ENCODE results near the gene CHST5. TPM values are rescaled to one million over a fixed set of nuclear protein-coding genes. Genes with fewer than 3 reads are reported as not detected.
"Not testable (repeated sequence)": the region's sequence is repeated elsewhere in the genome, so short reads cannot be mapped to it uniquely, and the experiment has no call there.

Gene CHST5
- total RNA-seq, 2 experiments from 2014 or later: not detected

- Mint-ChIP-seq H3K27me3 (peaks cover 6% of the 10 kb centered on the region), H3K36me3 (ENCODE audit: low read depth) (no peaks in the 10 kb centered on the region), H3K4me3 (no peak overlapping the region), H3K27ac (no peak overlapping the region), H3K4me1 (ENCODE audit: low read depth) (no peaks in the 10 kb centered on the region), H3K9me3 (no peaks in the 10 kb centered on the region)
- no peaks in the 10 kb centered on the region for H3K4me1 ChIP-seq (ENCODE audit: insufficient read depth, low read length)
- no peaks in the 10 kb centered on the region for H3K36me3 ChIP-seq (ENCODE audit: insufficient read depth, low read length)
- DNase-seq: no peak
- intact Hi-C loops (cut with DNase I, micrococcal nuclease): no loop called here
- peaks cover 0 to 6% of the 10 kb centered on the region in 2 experiments for H3K27me3 ChIP-seq (ENCODE audit: control insufficient read depth in 1 of 2, insufficient read depth in 2 of 2, low read length in 2 of 2)
- CTCF ChIA-PET: no interaction called here
- H3K9me3 ChIP-seq (ENCODE audit: control insufficient read depth in 1 of 2, insufficient read depth in 1 of 2, low read length in 2 of 2): no peaks in the 10 kb centered on the region
- H3K27ac ChIP-seq (ENCODE audit: low read depth in 1 of 2, low read length in 2 of 2): no peak overlapping the region
- no peak overlapping the region for H3K4me3 ChIP-seq (ENCODE audit: low read length)
- no peak for ATAC-seq (ENCODE audit: poor library complexity)
- POLR2A ChIA-PET: no interaction called here
- TF ChIP-seq CTCF (IDR thresholded peaks at IDR 0.05): no peak
Observed at GRCh38 chr16:75502916-75503605, 32.8 kb downstream of the CHST5 start.

GRCh38 chr16:75501820-75502219 is 34.1 kb downstream of the CHST5 start:
- H3K9me3 Mint-ChIP-seq; H3K4me1 ChIP-seq (ENCODE audit: insufficient read depth, low read length); H3K4me1 Mint-ChIP-seq (ENCODE audit: low read depth); H3K4me3 Mint-ChIP-seq; intact Hi-C loops (cut with DNase I, micrococcal nuclease); H3K27ac ChIP-seq (ENCODE audit: low read depth in 1 of 2, low read length in 2 of 2); H3K27ac Mint-ChIP-seq; H3K36me3 Mint-ChIP-seq (ENCODE audit: low read depth); H3K36me3 ChIP-seq (ENCODE audit: insufficient read depth, low read length); H3K9me3 ChIP-seq (ENCODE audit: control insufficient read depth in 1 of 2, insufficient read depth in 1 of 2, low read length in 2 of 2); POLR2A ChIA-PET; CTCF ChIA-PET; H3K4me3 ChIP-seq (ENCODE audit: low read length); DNase-seq; ATAC-seq (ENCODE audit: poor library complexity): not testable (repeated sequence)
- H3K27me3 ChIP-seq (ENCODE audit: control insufficient read depth in 1 of 2, insufficient read depth in 2 of 2, low read length in 2 of 2): peaks cover 0 to 11% of the 10 kb centered on the region in 2 experiments
- peaks cover 17% of the 10 kb centered on the region for H3K27me3 Mint-ChIP-seq

GRCh38 chr16:75501359-75501758 is 34.5 kb downstream of the CHST5 start:
- TF ChIP-seq CTCF (IDR thresholded peaks at IDR 0.05): no peak
- Mint-ChIP-seq H3K36me3 (ENCODE audit: low read depth) (no peaks in the 10 kb centered on the region), H3K9me3 (no peaks in the 10 kb centered on the region), H3K4me1 (ENCODE audit: low read depth) (no peaks in the 10 kb centered on the region), H3K27me3 (peaks cover 20% of the 10 kb centered on the region), H3K4me3 (no peak overlapping the region), H3K27ac (no peak overlapping the region)
- Histone ChIP-seq H3K4me3 (ENCODE audit: low read length) (no peak overlapping the region), H3K27me3 (ENCODE audit: control insufficient read depth in 1 of 2, insufficient read depth in 2 of 2, low read length in 2 of 2) (peaks cover 0 to 10% of the 10 kb centered on the region in 2 experiments), H3K4me1 (ENCODE audit: insufficient read depth, low read length) (no peaks in the 10 kb centered on the region), H3K9me3 (ENCODE audit: control insufficient read depth in 1 of 2, insufficient read depth in 1 of 2, low read length in 2 of 2) (no peaks in the 10 kb centered on the region), H3K27ac (ENCODE audit: low read depth in 1 of 2, low read length in 2 of 2) (no peak overlapping the region), H3K36me3 (ENCODE audit: insufficient read depth, low read length) (no peaks in the 10 kb centered on the region)
- intact Hi-C loops (cut with DNase I, micrococcal nuclease): no loop called here
- ChIA-PET POLR2A (no interaction called here), CTCF (no interaction called here)
- DNase-seq (no peak), ATAC-seq (ENCODE audit: poor library complexity) (no peak)

GRCh38 chr16:75498605-75499322 is 37.1 kb downstream of the CHST5 start:
- H3K27me3 Mint-ChIP-seq: peaks cover 27% of the 10 kb centered on the region
- H3K27ac ChIP-seq (ENCODE audit: low read depth in 1 of 2, low read length in 2 of 2); ATAC-seq (ENCODE audit: poor library complexity); H3K4me3 ChIP-seq (ENCODE audit: low read length); DNase-seq; H3K9me3 Mint-ChIP-seq; CTCF ChIA-PET; H3K36me3 ChIP-seq (ENCODE audit: insufficient read depth, low read length); H3K4me1 Mint-ChIP-seq (ENCODE audit: low read depth); H3K4me1 ChIP-seq (ENCODE audit: insufficient read depth, low read length); intact Hi-C loops (cut with DNase I, micrococcal nuclease); H3K27ac Mint-ChIP-seq; H3K9me3 ChIP-seq (ENCODE audit: control insufficient read depth in 1 of 2, insufficient read depth in 1 of 2, low read length in 2 of 2); H3K36me3 Mint-ChIP-seq (ENCODE audit: low read depth); H3K4me3 Mint-ChIP-seq: not testable (repeated sequence)
- peaks cover 14 to 21% of the 10 kb centered on the region in 2 experiments for H3K27me3 ChIP-seq (ENCODE audit: control insufficient read depth in 1 of 2, insufficient read depth in 2 of 2, low read length in 2 of 2)
- POLR2A ChIA-PET: interaction anchor here (1.9 kb wide), 1 partner anchor 19 kb away, joined by 4 read pairs; no protein-coding TSS in a partner anchor
